BE2C (cell line): ENCODE measurements around the gene RAB3IP.
"Not testable (repeated sequence)": the region's sequence is repeated elsewhere in the genome, so short reads cannot be mapped to it uniquely, and the experiment has no call there.

Experiments used
- DNase-seq: peaks from one replicate; pipeline ENCODE4 v3.0.0-alpha.2; 2020
- H3K27me3 ChIP-seq: fragments of 250-450 bp; sonication (Bioruptor Pico); 2 replicates; pipeline ENCODE4 v1.5.1; 2020; ENCODE audit warnings: mild to moderate bottlenecking
- H3K36me3 ChIP-seq: fragments of 250-450 bp; sonication (Bioruptor Pico); 2 replicates; pipeline ENCODE4 v1.5.1; 2020; ENCODE audit warnings: mild to moderate bottlenecking
- H3K4me1 ChIP-seq: fragments of 250-450 bp; sonication (Bioruptor Pico); 2 replicates; pipeline ENCODE4 v1.5.1; 2020
- H3K4me3 ChIP-seq: 2 replicates; pipeline ENCODE4 v1.5.1; 2011; ENCODE audit warnings: low read depth, low read length
- H3K9me3 ChIP-seq: fragments of 250-450 bp; sonication (Bioruptor Pico); 2 replicates; pipeline ENCODE4 v1.5.1; 2020
- TF ChIP-seq, protein P1 (sequence below): IDR thresholded peaks from 2 replicates; pipeline ENCODE4 v1.5.1; 2012; ENCODE audit warnings: mild to moderate bottlenecking, low read depth, low read length

Gene RAB3IP

DNA sequence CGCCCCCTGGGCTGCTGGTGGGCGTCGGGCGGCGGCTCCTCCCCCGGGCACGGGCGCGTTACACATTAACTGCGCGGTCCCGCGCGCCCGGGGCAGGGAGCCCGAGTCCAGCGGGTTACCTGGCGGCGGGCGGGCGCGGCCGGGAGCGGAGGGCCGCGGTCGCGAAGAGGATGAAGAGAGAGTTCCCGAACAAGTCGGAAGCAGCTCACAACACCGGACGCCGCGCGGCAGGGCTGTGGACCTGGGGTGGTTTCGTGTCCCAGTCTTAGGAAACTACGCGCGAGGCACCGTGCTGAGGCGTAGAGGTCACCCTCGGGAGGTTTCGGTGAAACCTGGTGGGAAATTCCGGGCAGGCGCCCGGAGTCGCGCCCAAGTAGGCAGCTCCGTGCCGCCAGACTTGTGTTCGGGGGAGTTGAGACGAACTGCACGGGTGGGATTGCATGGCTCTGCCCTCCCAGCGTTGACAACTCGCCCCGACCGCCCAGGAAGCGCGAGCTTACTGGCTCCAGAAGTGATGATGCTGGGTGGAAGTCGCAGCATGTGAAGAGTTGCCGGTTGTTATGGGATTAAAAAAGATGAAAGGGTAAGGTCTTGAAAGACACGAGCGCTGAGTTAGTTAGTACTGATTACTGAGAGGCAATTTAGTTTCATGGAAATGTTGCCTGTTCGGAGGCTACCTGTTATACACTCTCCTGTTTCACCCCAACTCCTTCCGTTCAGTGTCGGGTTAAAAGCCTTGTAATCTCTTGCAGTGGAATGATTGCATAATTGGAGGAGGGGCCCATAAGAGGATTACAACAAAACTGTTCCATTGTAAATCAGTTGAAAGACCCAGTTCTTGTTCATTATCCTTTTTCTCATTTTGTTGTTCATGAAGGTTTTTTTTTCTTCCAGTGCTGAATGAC, 879 bp downstream of the RAB3IP start:
- TF ChIP-seq, protein P1, sequence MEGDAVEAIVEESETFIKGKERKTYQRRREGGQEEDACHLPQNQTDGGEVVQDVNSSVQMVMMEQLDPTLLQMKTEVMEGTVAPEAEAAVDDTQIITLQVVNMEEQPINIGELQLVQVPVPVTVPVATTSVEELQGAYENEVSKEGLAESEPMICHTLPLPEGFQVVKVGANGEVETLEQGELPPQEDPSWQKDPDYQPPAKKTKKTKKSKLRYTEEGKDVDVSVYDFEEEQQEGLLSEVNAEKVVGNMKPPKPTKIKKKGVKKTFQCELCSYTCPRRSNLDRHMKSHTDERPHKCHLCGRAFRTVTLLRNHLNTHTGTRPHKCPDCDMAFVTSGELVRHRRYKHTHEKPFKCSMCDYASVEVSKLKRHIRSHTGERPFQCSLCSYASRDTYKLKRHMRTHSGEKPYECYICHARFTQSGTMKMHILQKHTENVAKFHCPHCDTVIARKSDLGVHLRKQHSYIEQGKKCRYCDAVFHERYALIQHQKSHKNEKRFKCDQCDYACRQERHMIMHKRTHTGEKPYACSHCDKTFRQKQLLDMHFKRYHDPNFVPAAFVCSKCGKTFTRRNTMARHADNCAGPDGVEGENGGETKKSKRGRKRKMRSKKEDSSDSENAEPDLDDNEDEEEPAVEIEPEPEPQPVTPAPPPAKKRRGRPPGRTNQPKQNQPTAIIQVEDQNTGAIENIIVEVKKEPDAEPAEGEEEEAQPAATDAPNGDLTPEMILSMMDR = no peak
- peak; percentile 17 for DNase-seq
- no peaks in the 10 kb centered on the region for H3K9me3 ChIP-seq
- no peaks in the 10 kb centered on the region for H3K4me1 ChIP-seq
- H3K36me3 ChIP-seq = no peaks in the 10 kb centered on the region
- H3K27me3 ChIP-seq = peaks cover 59% of the 10 kb centered on the region
- peak overlapping the region; percentile 56 for H3K4me3 ChIP-seq

DNA sequence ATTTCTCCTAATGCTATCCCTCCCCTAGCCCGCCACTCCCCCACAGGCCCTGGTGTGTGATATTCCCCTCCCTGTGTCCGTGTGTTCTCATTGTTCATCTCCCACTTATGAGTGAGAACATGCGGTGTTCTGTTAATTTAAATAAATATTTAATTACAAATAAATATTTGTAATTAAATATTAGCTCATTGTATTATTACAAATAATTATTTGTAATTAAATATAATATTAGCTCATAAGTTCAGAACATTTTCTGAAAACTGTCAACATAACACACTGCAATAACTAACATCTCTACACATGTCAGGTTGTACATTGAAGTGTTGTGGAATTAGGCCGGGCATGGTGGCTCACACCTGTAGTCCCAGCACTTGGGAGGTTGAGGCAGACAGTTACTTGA, 5.4 kb downstream of the RAB3IP start:
- TF ChIP-seq, protein P1 = no peak
- DNase-seq = no peak

DNA sequence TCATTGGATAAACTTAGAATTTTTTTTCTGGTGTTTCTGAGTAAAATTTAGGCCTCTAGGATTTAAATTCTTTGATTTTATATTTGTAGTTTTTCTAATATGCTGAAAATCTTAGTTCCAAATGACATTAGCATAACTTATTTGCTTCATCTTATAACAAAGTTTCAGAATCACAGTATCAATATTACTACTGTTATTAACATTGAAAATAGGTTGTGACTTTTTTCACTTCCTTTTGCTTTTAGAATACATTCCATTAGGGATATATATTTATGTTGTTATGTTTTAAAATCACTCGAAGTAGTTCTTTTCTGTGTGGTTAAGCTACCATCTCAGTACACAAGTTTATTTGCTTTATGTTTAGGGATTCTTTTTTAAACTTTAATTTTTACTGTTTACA, 12.8 kb downstream of the RAB3IP start:
- DNase-seq = no peak
- Histone ChIP-seq H3K27me3 (peaks cover 17% of the 10 kb centered on the region), H3K4me3 (no peak overlapping the region), H3K9me3 (no peaks in the 10 kb centered on the region), H3K4me1 (no peaks in the 10 kb centered on the region), H3K36me3 (no peaks in the 10 kb centered on the region)
- TF ChIP-seq, protein P1 = no peak

More for the DNA sequence above, 5.4 kb downstream of the RAB3IP start:
- Histone ChIP-seq H3K27me3 (peaks cover 61% of the 10 kb centered on the region), H3K36me3 (no peaks in the 10 kb centered on the region), H3K4me3 (no peak overlapping the region), H3K9me3 (no peaks in the 10 kb centered on the region), H3K4me1 (no peaks in the 10 kb centered on the region)

DNA sequence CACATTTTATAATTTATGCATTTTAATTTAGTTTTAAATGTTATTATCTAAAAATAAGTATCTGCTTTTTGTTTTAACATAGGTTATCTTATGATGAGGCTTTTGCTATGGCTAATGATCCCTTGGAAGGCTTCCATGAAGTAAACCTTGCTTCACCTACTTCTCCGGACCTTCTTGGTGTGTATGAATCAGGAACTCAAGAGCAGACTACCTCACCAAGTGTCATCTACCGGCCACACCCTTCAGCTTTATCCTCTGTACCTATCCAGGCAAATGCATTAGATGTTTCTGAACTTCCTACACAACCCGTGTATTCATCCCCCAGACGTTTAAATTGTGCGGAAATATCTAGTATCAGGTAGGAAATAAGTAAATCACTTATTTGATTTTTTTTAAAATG, 16.6 kb downstream of the RAB3IP start:
- DNase-seq = no peak
- H3K4me3 ChIP-seq = no peak overlapping the region
- H3K9me3 ChIP-seq = no peaks in the 10 kb centered on the region
- TF ChIP-seq, protein P1 = no peak
- peaks cover 4% of the 10 kb centered on the region; the same call in 1 of the 2 replicates for H3K27me3 ChIP-seq
- H3K4me1 ChIP-seq = no peaks in the 10 kb centered on the region
- no peaks in the 10 kb centered on the region for H3K36me3 ChIP-seq

DNA sequence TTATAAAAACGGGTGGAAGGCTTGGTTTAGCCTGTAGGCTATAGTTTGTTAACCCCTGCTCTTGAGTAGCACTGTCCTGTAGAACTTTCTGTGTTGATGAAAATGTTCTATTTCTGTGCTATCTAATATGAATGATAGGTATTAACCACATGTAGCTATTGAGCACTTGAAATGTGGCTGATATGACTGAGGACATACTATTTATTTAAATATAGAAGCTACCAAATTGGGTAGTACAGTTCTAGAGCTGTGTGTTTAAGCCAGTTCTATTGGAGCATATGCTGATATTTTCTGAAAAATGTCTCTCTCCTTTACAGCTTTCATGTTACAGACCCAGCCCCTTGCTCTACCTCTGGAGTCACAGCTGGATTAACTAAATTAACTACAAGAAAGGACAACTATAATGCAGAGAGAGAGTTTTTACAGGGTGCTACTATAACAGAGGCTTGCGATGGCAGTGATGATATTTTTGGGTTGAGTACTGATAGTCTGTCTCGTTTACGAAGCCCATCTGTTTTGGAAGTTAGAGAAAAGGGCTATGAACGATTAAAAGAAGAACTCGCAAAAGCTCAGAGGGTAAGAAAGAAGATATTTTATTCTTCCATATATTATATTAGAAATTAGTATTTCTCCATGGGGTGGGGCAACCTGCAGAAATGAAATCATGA, 17.6 kb downstream of the RAB3IP start:
- Histone ChIP-seq H3K36me3 (no peaks in the 10 kb centered on the region), H3K4me3 (no peak overlapping the region), H3K9me3 (no peaks in the 10 kb centered on the region), H3K4me1 (no peaks in the 10 kb centered on the region), H3K27me3 (peaks cover 4% of the 10 kb centered on the region; the same call in 1 of the 2 replicates)
- TF ChIP-seq, protein P1 = no peak
- no peak for DNase-seq

DNA sequence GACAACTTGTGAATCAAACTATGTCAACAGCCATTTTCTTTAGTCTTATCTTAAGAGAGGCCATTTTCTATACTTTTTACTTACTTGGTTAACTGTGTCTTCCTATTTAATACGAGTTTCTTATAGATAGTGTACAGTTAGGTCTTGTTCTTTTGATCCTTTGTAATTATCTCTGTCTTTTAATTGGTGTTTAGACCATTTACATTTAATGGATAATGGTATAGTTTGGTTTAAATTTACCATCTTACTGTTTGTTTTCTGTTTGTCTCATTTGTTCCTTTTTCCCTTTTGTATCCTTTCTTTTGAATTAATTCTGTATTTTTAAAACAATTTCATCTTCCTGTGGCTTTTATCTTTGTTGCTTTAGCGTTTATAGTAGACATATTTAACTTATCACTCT, 19.4 kb downstream of the RAB3IP start:
- no peaks in the 10 kb centered on the region for H3K4me1 ChIP-seq
- no peak for DNase-seq
- peaks cover 4% of the 10 kb centered on the region; the same call in 1 of the 2 replicates for H3K27me3 ChIP-seq
- TF ChIP-seq, protein P1 = no peak
- H3K36me3 ChIP-seq = no peaks in the 10 kb centered on the region
- H3K4me3 ChIP-seq = no peak overlapping the region
- no peaks in the 10 kb centered on the region for H3K9me3 ChIP-seq

DNA sequence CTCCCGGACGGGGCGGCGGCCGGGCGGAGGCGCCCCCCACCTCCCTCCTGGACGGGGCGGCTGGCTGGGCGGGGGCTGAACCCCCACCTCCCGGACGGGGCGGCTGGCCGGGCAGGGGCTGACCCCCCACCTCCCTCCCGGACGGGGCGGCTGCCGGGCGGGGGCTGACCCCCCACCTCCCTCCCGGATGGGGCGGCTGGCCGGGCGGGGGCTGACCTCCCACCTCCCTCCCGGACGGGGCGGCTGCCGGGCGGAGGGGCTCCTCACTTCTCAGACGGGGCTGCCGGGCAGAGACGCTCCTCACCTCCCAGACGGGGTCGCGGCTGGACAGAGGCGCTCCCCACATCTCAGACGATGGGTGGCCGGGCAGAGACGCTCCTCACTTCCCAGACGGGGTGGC, 20.9 kb downstream of the RAB3IP start:
- H3K9me3 ChIP-seq, H3K27me3 ChIP-seq, H3K4me3 ChIP-seq, DNase-seq, H3K36me3 ChIP-seq, H3K4me1 ChIP-seq: not testable (repeated sequence)
